Neural crest cell (in vitro differentiated cells): Measurements from ENCODE around the gene PER2. TPM values are rescaled to one million over a fixed set of nuclear protein-coding genes. Genes with fewer than 3 reads are reported as not detected.

Source experiments
- DNase-seq: peaks from one replicate; pipeline ENCODE4 v3.0.0; 2021; ENCODE audit warnings: low read depth, mixed read lengths, low spot score
- H3K27ac Mint-ChIP-seq: one replicate; pipeline ENCODE4 v1.8.0; 2021; ENCODE audit warnings: mild to moderate bottlenecking, mixed read lengths; ENCODE audit not compliant: unreplicated experiment
- H3K27me3 Mint-ChIP-seq: 2 replicates; pipeline ENCODE4 v1.8.0; 2021; ENCODE audit warnings: low read depth, mild to moderate bottlenecking, mixed read lengths
- H3K36me3 Mint-ChIP-seq: 2 replicates; pipeline ENCODE4 v1.8.0; 2021; ENCODE audit warnings: low read depth, mild to moderate bottlenecking, mixed read lengths
- H3K4me1 Mint-ChIP-seq: 2 replicates; pipeline ENCODE4 v1.8.0; 2021; ENCODE audit warnings: mixed read lengths
- H3K4me3 Mint-ChIP-seq: one replicate; pipeline ENCODE4 v1.8.0; 2021; ENCODE audit warnings: mild to moderate bottlenecking, mixed read lengths
- H3K9me3 Mint-ChIP-seq: 2 replicates; pipeline ENCODE4 v1.8.0; 2021; ENCODE audit warnings: mixed read lengths
- total RNA-seq: library from RNA; stranded (reverse); gene quantifications from 2 replicates; pipeline ENCODE4 v1.2.1, GENCODE V29; 2021
- TF ChIP-seq, protein P1 (sequence below): fragments of 200-600 bp; sonication (generic); conservative IDR thresholded peaks from 2 replicates; pipeline ENCODE4 v1.5.0; 2021; ENCODE audit warnings: antibody characterized with exemption, mild to moderate bottlenecking

PER2 gene
- total RNA-seq, 1 donor from 2014 or later: 8.6 TPM

DNA sequence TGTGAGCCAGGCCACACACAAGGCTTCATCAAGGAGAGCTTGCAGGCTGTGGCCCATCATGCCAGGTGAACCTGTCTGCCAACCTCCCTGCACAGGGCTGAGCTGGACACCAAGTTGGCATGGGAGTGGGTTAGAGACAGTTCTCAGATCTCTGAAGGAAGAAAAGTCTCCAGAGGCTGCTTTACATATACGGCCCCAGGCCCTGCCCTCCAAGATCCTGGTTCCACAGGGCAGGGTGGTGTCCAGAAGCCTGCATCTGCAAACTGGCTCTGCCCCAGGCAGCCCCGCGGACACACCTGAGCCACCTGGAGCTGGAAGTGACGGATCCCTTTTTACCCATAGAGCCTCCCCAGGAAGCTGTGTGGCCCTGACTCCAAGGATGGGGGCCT lies 24.3 kb downstream of the PER2 start:
- Mint-ChIP-seq H3K4me1 (peaks cover 16% of the 10 kb centered on the region), H3K9me3 (no peaks in the 10 kb centered on the region), H3K27me3 (no peaks in the 10 kb centered on the region), H3K36me3 (no peaks in the 10 kb centered on the region), H3K4me3 (no peak overlapping the region), H3K27ac (no peak overlapping the region)
- no peak for DNase-seq
- TF ChIP-seq, protein P1, sequence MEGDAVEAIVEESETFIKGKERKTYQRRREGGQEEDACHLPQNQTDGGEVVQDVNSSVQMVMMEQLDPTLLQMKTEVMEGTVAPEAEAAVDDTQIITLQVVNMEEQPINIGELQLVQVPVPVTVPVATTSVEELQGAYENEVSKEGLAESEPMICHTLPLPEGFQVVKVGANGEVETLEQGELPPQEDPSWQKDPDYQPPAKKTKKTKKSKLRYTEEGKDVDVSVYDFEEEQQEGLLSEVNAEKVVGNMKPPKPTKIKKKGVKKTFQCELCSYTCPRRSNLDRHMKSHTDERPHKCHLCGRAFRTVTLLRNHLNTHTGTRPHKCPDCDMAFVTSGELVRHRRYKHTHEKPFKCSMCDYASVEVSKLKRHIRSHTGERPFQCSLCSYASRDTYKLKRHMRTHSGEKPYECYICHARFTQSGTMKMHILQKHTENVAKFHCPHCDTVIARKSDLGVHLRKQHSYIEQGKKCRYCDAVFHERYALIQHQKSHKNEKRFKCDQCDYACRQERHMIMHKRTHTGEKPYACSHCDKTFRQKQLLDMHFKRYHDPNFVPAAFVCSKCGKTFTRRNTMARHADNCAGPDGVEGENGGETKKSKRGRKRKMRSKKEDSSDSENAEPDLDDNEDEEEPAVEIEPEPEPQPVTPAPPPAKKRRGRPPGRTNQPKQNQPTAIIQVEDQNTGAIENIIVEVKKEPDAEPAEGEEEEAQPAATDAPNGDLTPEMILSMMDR: no peak

DNA sequence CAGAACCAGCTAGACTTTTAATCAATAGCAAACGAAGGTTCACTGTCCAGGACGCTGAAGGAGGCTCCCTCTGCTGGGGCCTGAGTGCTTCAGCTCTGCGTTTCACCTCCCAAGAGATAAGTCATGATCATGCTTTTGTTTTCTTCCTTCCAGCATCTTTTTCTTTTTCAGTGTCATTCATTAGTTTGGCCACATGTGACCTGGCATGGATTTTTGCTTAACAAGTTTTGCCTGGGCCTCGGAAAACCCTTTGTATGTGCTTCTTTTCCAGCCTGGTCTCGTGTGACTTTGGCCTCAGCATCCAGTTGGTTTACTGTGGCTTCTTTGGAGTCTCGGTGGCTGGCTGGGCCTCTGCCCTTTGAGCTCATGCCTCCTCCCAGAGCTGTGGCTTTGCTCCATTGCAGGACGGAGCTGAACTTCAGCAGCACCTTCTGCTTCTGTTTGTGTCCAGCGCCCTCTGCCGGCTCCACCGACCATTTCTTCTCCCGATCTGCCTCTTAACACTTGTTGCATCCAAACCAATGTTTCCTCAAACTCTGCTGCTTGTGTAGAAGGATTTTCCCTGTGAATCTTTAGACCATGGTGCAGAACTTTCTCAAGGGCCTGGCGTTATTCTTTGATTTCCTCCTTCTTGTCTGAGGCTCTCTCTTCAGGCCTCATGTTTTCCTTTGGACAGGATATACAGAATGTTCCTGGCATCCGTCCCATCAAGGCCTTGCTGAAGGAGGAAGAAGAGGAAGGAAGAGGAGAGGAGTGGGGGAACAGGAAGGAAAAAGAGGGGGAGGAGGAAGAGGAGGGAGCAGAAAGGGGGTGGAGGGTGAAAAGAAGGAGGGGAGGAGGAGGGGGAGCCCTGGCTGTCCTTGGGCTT lies 25.0 kb downstream of the PER2 start:
- peak; percentile 84 for DNase-seq
- H3K4me3 Mint-ChIP-seq: no peak overlapping the region
- H3K27me3 Mint-ChIP-seq: no peaks in the 10 kb centered on the region
- no peaks in the 10 kb centered on the region for H3K36me3 Mint-ChIP-seq
- peaks cover 16% of the 10 kb centered on the region for H3K4me1 Mint-ChIP-seq
- peak overlapping the region; percentile 44 for H3K27ac Mint-ChIP-seq
- TF ChIP-seq, protein P1: peak; percentile 88
- no peaks in the 10 kb centered on the region for H3K9me3 Mint-ChIP-seq

DNA sequence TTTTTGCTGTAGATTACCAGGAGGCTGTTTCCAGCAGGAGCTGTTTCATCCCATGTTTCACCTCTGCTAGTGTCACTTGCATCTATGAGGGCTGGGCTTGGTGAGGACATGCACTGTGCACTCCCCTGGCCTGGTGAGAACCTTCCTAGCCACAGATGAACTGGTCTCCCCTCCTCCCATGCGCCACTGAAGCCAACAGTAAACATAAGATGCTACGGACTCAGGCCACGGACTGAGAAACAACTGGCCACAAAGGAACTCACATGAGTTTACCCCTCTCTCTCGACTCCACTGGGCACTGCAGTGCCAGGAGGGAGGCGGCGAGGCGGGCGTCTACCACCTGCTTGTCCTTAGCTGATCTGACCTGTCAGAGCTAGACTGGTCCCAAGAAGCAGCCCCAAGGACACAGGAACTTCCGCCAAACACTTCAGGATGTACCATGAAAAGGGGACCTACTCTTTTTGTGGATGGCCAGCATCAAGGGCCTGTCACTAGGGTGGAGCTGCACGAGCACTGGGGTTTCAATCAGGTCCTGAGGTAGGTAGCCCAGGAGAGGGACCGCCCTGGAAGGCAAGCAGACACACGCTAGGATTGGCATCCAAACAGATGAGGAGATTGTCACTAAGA lies 25.8 kb downstream of the PER2 start:
- Mint-ChIP-seq H3K4me1 (peaks cover 16% of the 10 kb centered on the region), H3K9me3 (no peaks in the 10 kb centered on the region), H3K27me3 (no peaks in the 10 kb centered on the region), H3K4me3 (no peak overlapping the region), H3K27ac (no peak overlapping the region), H3K36me3 (no peaks in the 10 kb centered on the region)
- DNase-seq: no peak
- TF ChIP-seq, protein P1: no peak

DNA sequence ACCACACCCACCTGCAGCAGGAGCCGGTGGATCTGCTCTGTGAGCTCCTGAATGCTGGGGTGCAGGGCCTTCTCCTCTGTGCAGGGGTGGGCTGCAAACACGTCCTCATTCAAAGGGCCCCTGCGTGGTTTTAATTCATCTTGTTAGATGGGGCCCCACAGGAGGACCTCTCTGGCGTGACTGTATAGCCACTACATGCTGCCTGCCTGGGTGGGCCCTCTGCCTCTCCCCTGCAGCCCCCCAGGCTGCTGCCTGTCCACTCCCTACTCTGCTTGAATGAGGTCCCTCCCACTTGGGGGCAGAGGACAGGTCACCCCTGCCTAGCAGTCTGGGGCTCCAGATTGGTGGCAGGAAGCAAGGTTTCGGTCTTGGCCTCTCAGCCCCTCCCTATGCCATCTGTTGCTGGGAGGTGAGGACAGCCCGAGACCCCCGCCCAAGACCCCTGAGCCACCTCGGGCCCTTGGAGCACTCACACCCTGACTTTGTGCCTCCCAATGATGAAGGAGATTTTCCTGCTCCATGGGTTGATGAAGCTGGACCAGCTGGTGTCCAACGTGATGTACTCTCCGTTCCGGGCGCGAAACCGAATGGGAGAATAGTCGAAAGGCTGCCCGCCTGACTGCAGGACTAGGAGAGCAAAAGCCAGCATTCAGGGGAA lies 26.6 kb downstream of the PER2 start:
- Mint-ChIP-seq H3K27ac (no peak overlapping the region), H3K9me3 (no peaks in the 10 kb centered on the region), H3K27me3 (no peaks in the 10 kb centered on the region), H3K4me3 (no peak overlapping the region), H3K4me1 (peaks cover 16% of the 10 kb centered on the region), H3K36me3 (no peaks in the 10 kb centered on the region)
- TF ChIP-seq, protein P1: no peak
- DNase-seq: no peak

DNA sequence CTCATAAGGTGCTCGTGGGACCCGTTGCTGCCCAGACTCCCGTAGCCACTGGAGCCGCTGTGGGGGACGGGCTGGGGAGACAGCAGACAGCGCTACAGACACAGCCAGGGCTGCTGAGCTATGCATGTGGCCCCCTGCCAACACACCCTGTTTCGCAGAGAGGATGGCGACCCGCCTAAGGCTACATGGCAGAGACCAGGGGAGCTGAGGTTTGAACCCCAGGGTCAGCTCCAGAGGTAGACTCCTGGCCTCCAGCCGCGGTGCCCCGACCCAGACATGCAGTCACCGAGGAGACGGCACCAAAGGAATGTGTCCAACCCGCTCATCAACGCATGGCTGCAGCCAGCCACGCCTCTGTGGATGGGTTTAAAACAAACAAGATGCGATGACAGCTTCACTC lies 27.5 kb downstream of the PER2 start:
- Mint-ChIP-seq H3K4me1 (peaks cover 20% of the 10 kb centered on the region), H3K27me3 (no peaks in the 10 kb centered on the region), H3K27ac (no peak overlapping the region), H3K36me3 (no peaks in the 10 kb centered on the region), H3K9me3 (no peaks in the 10 kb centered on the region), H3K4me3 (no peak overlapping the region)
- no peak for DNase-seq
- TF ChIP-seq, protein P1: no peak
